Measurements from ENCODE around the gene ITIH4.

ITIH4 gene

GRCh38 chr3:52792413-52792812 is 38.1 kb downstream of the ITIH4 start:
- H4K20me1 ChIP-seq (ENCODE audit: insufficient read depth, low read length, poor library complexity, severe bottlenecking): no peaks in the 10 kb centered on the region
- TF ChIP-seq EZH2phosphoT487 (IDR thresholded peaks at IDR 0.05; ENCODE audit: borderline replicate concordance) (no peak), CTCF (conservative IDR thresholded peaks at IDR 0.05; ENCODE audit: low read length) (no peak)
- H3F3A ChIP-seq (ENCODE audit: low read depth): no peaks in the 10 kb centered on the region
- H3K79me2 ChIP-seq (ENCODE audit: insufficient read depth, low read length): no peaks in the 10 kb centered on the region
- H3K4me3 ChIP-seq (ENCODE audit: low read length, poor library complexity, severe bottlenecking): no peak overlapping the region
- no peaks in the 10 kb centered on the region for H3K27me3 ChIP-seq (ENCODE audit: insufficient read depth, low read length, poor library complexity, severe bottlenecking)
- no peaks in the 10 kb centered on the region for H3K9me2 ChIP-seq (replicated peaks; ENCODE audit: low read depth, low read length)
- no peaks in the 10 kb centered on the region for H3K4me1 ChIP-seq (ENCODE audit: insufficient read depth, low read length, poor library complexity, severe bottlenecking)
- H3K4me2 ChIP-seq (ENCODE audit: low read depth, low read length, poor library complexity, severe bottlenecking): no peak overlapping the region
- no peak overlapping the region for H2AFZ ChIP-seq (ENCODE audit: low read length)
- no peaks in the 10 kb centered on the region for H3K36me3 ChIP-seq (ENCODE audit: insufficient read depth, low read length)
- H3K9ac ChIP-seq (ENCODE audit: low read depth, low read length, poor library complexity, severe bottlenecking): no peak overlapping the region
- no peaks in the 10 kb centered on the region for H3K9me3 ChIP-seq (ENCODE audit: insufficient read depth, low read depth, low read length)

GRCh38 chr3:52791928-52792327 is 38.5 kb downstream of the ITIH4 start:
- Histone ChIP-seq H3K9ac (ENCODE audit: low read depth, low read length, poor library complexity, severe bottlenecking) (no peak overlapping the region), H3K9me2 (replicated peaks; ENCODE audit: low read depth, low read length) (no peaks in the 10 kb centered on the region), H3K36me3 (ENCODE audit: insufficient read depth, low read length) (no peaks in the 10 kb centered on the region), H2AFZ (ENCODE audit: low read length) (no peak overlapping the region), H3K27me3 (ENCODE audit: insufficient read depth, low read length, poor library complexity, severe bottlenecking) (no peaks in the 10 kb centered on the region), H3K9me3 (ENCODE audit: insufficient read depth, low read depth, low read length) (no peaks in the 10 kb centered on the region), H4K20me1 (ENCODE audit: insufficient read depth, low read length, poor library complexity, severe bottlenecking) (no peaks in the 10 kb centered on the region), H3F3A (ENCODE audit: low read depth) (no peaks in the 10 kb centered on the region), H3K4me3 (ENCODE audit: low read length, poor library complexity, severe bottlenecking) (no peak overlapping the region), H3K4me2 (ENCODE audit: low read depth, low read length, poor library complexity, severe bottlenecking) (no peak overlapping the region), H3K79me2 (ENCODE audit: insufficient read depth, low read length) (no peaks in the 10 kb centered on the region), H3K4me1 (ENCODE audit: insufficient read depth, low read length, poor library complexity, severe bottlenecking) (no peaks in the 10 kb centered on the region)
- TF ChIP-seq CTCF (conservative IDR thresholded peaks at IDR 0.05; ENCODE audit: low read length): no peak
- TF ChIP-seq EZH2phosphoT487 (IDR thresholded peaks at IDR 0.05; ENCODE audit: borderline replicate concordance): no peak

GRCh38 chr3:52791366-52791765 is 39.1 kb downstream of the ITIH4 start:
- no peaks in the 10 kb centered on the region for H3K79me2 ChIP-seq (ENCODE audit: insufficient read depth, low read length)
- H3K4me3 ChIP-seq (ENCODE audit: low read length, poor library complexity, severe bottlenecking): no peak overlapping the region
- H3F3A ChIP-seq (ENCODE audit: low read depth): no peaks in the 10 kb centered on the region
- H3K9ac ChIP-seq (ENCODE audit: low read depth, low read length, poor library complexity, severe bottlenecking): no peak overlapping the region
- no peak overlapping the region for H2AFZ ChIP-seq (ENCODE audit: low read length)
- no peaks in the 10 kb centered on the region for H3K4me1 ChIP-seq (ENCODE audit: insufficient read depth, low read length, poor library complexity, severe bottlenecking)
- no peak overlapping the region for H3K4me2 ChIP-seq (ENCODE audit: low read depth, low read length, poor library complexity, severe bottlenecking)
- no peak for TF ChIP-seq EZH2phosphoT487 (IDR thresholded peaks at IDR 0.05; ENCODE audit: borderline replicate concordance)
- no peak for TF ChIP-seq CTCF (conservative IDR thresholded peaks at IDR 0.05; ENCODE audit: low read length)
- no peaks in the 10 kb centered on the region for H3K27me3 ChIP-seq (ENCODE audit: insufficient read depth, low read length, poor library complexity, severe bottlenecking)
- H3K9me2 ChIP-seq (replicated peaks; ENCODE audit: low read depth, low read length): no peaks in the 10 kb centered on the region
- no peaks in the 10 kb centered on the region for H3K9me3 ChIP-seq (ENCODE audit: insufficient read depth, low read depth, low read length)
- H4K20me1 ChIP-seq (ENCODE audit: insufficient read depth, low read length, poor library complexity, severe bottlenecking): no peaks in the 10 kb centered on the region
- no peaks in the 10 kb centered on the region for H3K36me3 ChIP-seq (ENCODE audit: insufficient read depth, low read length)
